RWPE1 (cell line): ENCODE measurements around the gene NSD1.

Experiments used
- CTCF ChIA-PET: fragments of 350-600 bp; sonication (Branson Sonifier 250); formaldehyde crosslinking; extraction: SDS; loops from one replicate; lab custom pipeline; 2021; lab: Yijun Ruan, JAX
- POLR2A ChIA-PET: fragments of 400-600 bp; formaldehyde crosslinking; extraction: SDS; loops from one replicate; lab custom pipeline; 2020; ENCODE audit warnings: antibody characterized with exemption; ENCODE audit not compliant: low non-redundant PET; lab: Yijun Ruan, JAX
- DNase-seq: peaks from one replicate; pipeline ENCODE4 v3.0.0; 2012; ENCODE audit warnings: low spot score
- H3K27ac ChIP-seq: fragments of 450-650 bp; 2 replicates; pipeline ENCODE4 v1.5.1; 2017
- TF ChIP-seq, protein P1 (sequence below): fragments of 450-650 bp; conservative IDR thresholded peaks from 2 replicates; pipeline ENCODE4 v1.5.1; 2017; ENCODE audit warnings: low read depth, mild to moderate bottlenecking

Gene NSD1

DNA sequence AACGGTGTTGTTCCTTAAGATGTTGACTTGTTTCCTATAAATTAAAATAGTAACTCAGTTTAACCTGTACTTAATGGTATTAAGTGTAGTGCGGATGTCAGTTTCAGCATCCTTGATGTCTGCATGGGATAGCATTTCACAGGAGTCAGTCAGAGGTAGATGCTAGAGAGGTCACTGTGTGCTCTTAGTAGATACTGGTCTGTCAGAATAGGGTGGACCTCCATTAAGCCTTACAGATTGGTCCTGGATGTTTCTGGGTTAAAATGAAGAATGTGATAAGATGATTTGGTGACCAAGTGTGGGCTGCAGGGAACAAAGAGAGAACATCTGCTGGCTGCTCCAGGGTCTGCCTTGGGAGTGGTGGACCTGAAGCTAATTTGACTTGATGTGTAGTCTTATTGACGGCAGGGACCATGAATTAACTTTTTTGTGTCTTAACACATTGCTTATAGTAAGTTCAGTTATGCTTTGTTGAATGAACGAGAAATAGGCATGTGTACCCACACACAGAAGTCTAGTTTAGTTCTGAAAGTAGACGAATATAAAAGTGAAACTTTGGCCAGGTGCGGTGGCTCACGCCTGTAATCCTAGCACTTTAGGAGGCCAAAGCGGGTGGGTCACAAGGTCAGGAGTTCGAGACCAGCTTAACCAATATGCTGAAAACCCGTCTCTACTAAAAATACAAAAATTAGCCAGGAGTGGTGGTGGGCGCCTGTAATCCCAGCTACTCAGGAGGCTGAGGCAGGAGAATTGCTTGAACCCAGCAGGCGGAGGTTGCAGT is 157.4 kb downstream of the NSD1 start:
- TF ChIP-seq, protein P1, sequence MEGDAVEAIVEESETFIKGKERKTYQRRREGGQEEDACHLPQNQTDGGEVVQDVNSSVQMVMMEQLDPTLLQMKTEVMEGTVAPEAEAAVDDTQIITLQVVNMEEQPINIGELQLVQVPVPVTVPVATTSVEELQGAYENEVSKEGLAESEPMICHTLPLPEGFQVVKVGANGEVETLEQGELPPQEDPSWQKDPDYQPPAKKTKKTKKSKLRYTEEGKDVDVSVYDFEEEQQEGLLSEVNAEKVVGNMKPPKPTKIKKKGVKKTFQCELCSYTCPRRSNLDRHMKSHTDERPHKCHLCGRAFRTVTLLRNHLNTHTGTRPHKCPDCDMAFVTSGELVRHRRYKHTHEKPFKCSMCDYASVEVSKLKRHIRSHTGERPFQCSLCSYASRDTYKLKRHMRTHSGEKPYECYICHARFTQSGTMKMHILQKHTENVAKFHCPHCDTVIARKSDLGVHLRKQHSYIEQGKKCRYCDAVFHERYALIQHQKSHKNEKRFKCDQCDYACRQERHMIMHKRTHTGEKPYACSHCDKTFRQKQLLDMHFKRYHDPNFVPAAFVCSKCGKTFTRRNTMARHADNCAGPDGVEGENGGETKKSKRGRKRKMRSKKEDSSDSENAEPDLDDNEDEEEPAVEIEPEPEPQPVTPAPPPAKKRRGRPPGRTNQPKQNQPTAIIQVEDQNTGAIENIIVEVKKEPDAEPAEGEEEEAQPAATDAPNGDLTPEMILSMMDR = no peak
- CTCF ChIA-PET = interaction anchor here (0.8 kb wide), 1 partner anchor 27 kb away, joined by 3 read pairs; no protein-coding TSS in a partner anchor
- POLR2A ChIA-PET = no interaction called here
- no peak overlapping the region for H3K27ac ChIP-seq
- no peak for DNase-seq

DNA sequence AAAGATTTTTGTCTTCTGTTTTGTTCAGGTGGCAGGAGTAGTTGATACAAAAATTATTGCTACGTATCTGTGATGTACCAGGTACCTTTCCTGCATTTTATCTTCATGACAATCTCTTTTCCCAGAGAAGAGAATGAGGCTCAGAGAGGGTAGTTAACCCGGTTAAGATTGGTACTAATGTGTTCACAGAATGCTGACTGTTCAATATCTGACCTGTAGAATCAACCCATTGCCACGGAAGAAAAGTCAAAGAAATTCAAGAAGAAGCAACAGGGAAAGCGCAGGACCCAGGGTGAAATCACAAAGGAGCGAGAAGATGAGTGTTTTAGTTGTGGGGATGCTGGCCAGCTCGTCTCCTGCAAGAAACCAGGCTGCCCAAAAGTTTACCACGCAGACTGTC is 158.2 kb downstream of the NSD1 start:
- TF ChIP-seq, protein P1 = no peak
- ChIA-PET POLR2A (no interaction called here), CTCF (no interaction called here)
- DNase-seq = no peak
- no peak overlapping the region for H3K27ac ChIP-seq

DNA sequence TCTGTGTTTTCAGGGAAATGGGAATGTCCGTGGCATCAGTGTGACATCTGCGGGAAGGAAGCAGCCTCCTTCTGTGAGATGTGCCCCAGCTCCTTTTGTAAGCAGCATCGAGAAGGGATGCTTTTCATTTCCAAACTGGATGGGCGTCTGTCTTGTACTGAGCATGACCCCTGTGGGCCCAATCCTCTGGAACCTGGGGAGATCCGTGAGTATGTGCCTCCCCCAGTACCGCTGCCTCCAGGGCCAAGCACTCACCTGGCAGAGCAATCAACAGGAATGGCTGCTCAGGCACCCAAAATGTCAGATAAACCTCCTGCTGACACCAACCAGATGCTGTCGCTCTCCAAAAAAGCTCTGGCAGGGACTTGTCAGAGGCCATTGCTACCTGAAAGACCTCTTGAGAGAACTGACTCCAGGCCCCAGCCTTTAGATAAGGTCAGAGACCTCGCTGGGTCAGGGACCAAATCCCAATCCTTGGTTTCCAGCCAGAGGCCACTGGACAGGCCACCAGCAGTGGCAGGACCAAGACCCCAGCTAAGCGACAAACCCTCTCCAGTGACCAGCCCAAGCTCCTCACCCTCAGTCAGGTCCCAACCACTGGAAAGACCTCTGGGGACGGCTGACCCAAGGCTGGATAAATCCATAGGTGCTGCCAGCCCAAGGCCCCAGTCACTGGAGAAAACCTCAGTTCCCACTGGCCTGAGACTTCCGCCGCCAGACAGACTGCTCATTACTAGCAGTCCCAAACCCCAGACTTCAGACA is 160.4 kb downstream of the NSD1 start:
- ChIA-PET CTCF (interaction anchor here (0.6 to 0.7 kb wide), 2 partner anchors 14 to 105 kb away, joined by 3 to 4 read pairs; no protein-coding TSS in a partner anchor), POLR2A (no interaction called here)
- no peak for DNase-seq
- no peak overlapping the region for H3K27ac ChIP-seq
- TF ChIP-seq, protein P1 = no peak

DNA sequence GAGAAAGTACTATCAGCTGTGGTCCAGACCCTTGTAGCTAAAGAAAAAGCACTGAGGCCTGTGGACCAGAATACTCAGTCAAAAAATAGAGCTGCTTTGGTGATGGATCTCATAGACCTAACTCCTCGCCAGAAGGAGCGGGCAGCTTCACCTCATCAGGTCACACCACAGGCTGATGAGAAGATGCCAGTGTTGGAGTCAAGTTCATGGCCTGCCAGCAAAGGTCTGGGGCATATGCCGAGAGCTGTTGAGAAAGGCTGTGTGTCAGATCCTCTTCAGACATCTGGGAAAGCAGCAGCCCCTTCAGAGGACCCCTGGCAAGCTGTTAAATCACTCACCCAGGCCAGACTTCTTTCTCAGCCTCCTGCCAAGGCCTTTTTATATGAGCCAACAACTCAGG is 161.1 kb downstream of the NSD1 start:
- TF ChIP-seq, protein P1 = no peak
- DNase-seq = no peak
- H3K27ac ChIP-seq = no peak overlapping the region
- POLR2A ChIA-PET = no interaction called here
- CTCF ChIA-PET = interaction anchor here (0.6 kb wide), 1 partner anchor 106 kb away, joined by 4 read pairs; no protein-coding TSS in a partner anchor

DNA sequence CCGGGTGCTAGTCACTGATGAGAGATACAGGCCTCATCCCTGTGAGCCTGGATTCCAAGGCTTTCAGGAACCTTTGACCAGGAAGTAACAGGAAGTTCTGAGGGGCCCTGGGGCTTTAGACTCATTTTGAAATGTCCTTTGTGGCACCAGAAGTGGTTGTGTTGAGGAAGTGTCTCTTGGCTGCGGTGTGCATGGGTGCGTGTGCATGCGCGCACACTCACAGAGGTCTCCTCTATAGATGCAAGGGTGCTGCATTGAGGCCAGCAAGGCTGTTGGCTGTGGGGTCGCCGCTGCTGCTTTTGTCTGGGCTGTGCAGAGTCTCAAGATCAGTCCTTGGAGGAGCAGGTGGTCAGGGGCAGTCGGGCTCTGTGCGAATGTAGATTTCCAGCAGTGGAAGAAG is 162.4 kb downstream of the NSD1 start:
- CTCF ChIA-PET = interaction anchor here (0.6 kb wide), 1 partner anchor 12 kb away, joined by 4 read pairs; no protein-coding TSS in a partner anchor
- H3K27ac ChIP-seq = peak overlapping the region; percentile 13
- POLR2A ChIA-PET = no interaction called here
- DNase-seq = no peak
- TF ChIP-seq, protein P1 = no peak

DNA sequence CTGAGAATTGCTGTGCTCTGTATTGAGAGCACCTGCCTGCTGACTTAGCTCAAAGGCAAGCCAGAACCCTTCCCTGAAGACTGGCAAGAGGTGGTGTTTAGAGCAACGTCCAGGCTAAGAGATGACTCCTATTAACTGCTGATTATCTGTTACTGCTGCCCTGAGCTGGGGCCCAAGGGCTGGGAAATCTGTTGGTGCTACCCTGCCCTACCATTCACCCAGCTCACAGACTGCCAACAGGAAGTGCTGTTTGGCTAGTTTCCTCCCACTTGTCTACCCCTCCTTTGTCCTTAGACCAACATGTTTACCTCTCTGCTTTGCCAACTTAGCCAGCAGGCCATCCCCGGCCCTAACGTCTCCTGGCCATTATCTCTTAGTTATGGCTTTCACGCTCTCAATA is 163.0 kb downstream of the NSD1 start:
- no peak overlapping the region for H3K27ac ChIP-seq
- ChIA-PET POLR2A (no interaction called here), CTCF (no interaction called here)
- DNase-seq = no peak
- TF ChIP-seq, protein P1 = no peak
